ENCODE results near the gene INTS6. TPM values are rescaled to one million over a fixed set of nuclear protein-coding genes. Genes with fewer than 3 reads are reported as not detected.

INTS6 gene
- 10 to 100 TPM; 47.9 to 51.6 TPM for total RNA-seq

GRCh38 chr13:51452361-51453206 lies at the start of gene INTS6:
Gene INTS6 (minus strand): TSS chr13:51453036. CDS start chr13:51452525, 511 bp downstream.
- DNase-seq, result peak; percentile 99
- Mint-ChIP-seq H3K27me3 (no peaks in the 10 kb centered on the region), H3K4me3 (peak within 1 kb of the TSS; percentile 94), H3K27ac (peak within 1 kb of the TSS; percentile 95), H3K9me3 (peaks cover 2% of the 10 kb centered on the region), H3K36me3 (ENCODE audit: low read depth) (peaks cover 57% of the 10 kb centered on the region), H3K4me1 (peaks cover 35% of the 10 kb centered on the region)
- POLR2A ChIA-PET, result interaction anchor here (0.6 to 1.0 kb wide), 13 partner anchors 41 to 1371 kb away, joined by 3 to 8 read pairs (median 3); no protein-coding TSS in a partner anchor
- CTCF ChIA-PET, result interaction anchor here (1.2 kb wide), 1 partner anchor 345 kb away, joined by 4 read pairs; no protein-coding TSS in a partner anchor

GRCh38 chr13:51502153-51502651 lies 49.4 kb upstream of the INTS6 start:
- H3K4me1 Mint-ChIP-seq, result peaks cover 14% of the 10 kb centered on the region
- no peak for DNase-seq
- no peak overlapping the region for H3K4me3 Mint-ChIP-seq
- ChIA-PET POLR2A (no interaction called here), CTCF (interaction anchor here (0.8 to 1.5 kb wide), 2 partner anchors 15 to 18 kb away, joined by 4 to 5 read pairs; no protein-coding TSS in a partner anchor)
- H3K27ac Mint-ChIP-seq, result no peak overlapping the region
- no peaks in the 10 kb centered on the region for H3K9me3 Mint-ChIP-seq
- peaks cover 2% of the 10 kb centered on the region for H3K27me3 Mint-ChIP-seq
- H3K36me3 Mint-ChIP-seq (ENCODE audit: low read depth), result no peaks in the 10 kb centered on the region

DNA sequence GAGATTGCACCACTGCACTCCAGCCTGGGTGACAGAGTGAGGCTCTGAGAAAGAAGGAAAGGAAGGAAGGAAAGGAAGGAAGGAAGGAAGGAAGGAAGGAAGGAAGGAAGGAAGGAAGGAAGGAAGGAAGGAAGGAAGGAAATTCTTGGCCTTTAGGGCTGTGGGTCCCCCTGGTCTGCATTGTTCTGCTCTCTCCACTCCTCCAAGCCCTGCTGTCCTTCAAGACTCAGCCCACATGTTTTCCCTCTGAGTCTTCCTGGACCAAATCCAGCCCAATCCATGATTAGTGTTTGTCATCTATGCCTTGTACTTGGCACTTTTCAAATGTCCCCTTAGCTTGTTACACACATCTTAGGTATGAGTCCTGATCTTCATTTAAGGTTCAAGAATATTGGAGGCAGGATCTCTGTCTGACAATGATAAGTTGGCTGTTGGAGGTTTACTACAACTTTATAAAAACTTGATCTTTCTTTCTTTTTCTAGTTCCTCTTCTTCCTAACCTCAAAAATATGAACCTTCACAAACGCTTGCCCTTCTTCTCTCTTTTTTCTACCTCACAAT lies 48.8 kb upstream of the INTS6 start:
- Mint-ChIP-seq H3K27me3 (peaks cover 2% of the 10 kb centered on the region), H3K36me3 (ENCODE audit: low read depth) (no peaks in the 10 kb centered on the region), H3K4me1 (peaks cover 14% of the 10 kb centered on the region), H3K4me3 (no peak overlapping the region), H3K27ac (no peak overlapping the region), H3K9me3 (no peaks in the 10 kb centered on the region)
- DNase-seq, result no peak
- ChIA-PET POLR2A (no interaction called here), CTCF (interaction anchor here (0.8 to 1.5 kb wide), 2 partner anchors 16 to 18 kb away, joined by 4 to 5 read pairs; no protein-coding TSS in a partner anchor)

DNA sequence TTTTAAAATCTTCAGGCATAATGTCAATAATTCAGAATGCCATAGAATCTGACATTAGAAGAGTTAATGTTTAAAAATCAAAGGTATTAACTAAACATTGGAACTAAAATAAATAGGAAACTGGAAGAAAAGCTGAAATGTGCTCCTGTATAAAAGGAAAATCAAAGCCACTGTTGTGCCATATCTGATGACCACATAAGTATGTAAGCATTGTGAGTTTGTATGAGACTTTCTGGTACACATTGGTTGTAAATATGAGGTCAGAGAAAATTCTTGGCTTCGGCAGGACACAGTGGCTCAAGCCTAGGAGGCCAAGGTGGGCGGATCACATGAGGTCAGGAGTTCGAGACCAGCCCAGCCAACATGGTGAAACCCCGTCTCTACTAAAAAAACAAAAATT lies 48.3 kb upstream of the INTS6 start:
- POLR2A ChIA-PET, result no interaction called here
- CTCF ChIA-PET, result interaction anchor here (1.5 kb wide), 1 partner anchor 19 kb away, joined by 5 read pairs; no protein-coding TSS in a partner anchor

DNA sequence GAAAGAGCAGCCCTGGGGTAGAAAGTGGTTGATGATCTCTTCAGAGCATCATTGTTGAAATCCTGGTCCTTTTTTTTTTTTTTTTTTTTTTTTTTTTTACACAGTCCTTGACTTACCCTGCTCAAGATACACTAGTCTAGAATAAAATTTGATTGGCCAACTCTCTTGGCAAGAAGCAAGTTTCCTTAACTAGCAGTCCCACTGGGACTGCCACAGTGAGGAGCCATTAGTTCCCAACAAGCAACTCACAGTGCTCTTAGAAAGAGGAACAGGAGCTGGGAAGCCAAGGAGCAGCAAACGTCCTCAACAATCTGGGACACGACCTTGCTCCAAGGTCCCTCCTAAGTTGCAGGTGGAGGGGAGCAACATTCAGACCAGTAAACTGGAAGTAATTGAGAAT lies 47.9 kb upstream of the INTS6 start:
- no peak for DNase-seq
- H3K27ac Mint-ChIP-seq, result no peak overlapping the region
- H3K36me3 Mint-ChIP-seq (ENCODE audit: low read depth), result no peaks in the 10 kb centered on the region
- no peak overlapping the region for H3K4me3 Mint-ChIP-seq
- CTCF ChIA-PET, result no interaction called here
- H3K4me1 Mint-ChIP-seq, result peaks cover 14% of the 10 kb centered on the region
- H3K9me3 Mint-ChIP-seq, result no peaks in the 10 kb centered on the region
- POLR2A ChIA-PET, result no interaction called here
- peaks cover 7% of the 10 kb centered on the region for H3K27me3 Mint-ChIP-seq

More for the DNA sequence above, 48.3 kb upstream of the INTS6 start:
- peaks cover 14% of the 10 kb centered on the region for H3K4me1 Mint-ChIP-seq
- H3K27ac Mint-ChIP-seq, result no peak overlapping the region
- no peaks in the 10 kb centered on the region for H3K36me3 Mint-ChIP-seq (ENCODE audit: low read depth)
- H3K4me3 Mint-ChIP-seq, result no peak overlapping the region
- peaks cover 5% of the 10 kb centered on the region for H3K27me3 Mint-ChIP-seq
- DNase-seq, result no peak
- H3K9me3 Mint-ChIP-seq, result no peaks in the 10 kb centered on the region

DNA sequence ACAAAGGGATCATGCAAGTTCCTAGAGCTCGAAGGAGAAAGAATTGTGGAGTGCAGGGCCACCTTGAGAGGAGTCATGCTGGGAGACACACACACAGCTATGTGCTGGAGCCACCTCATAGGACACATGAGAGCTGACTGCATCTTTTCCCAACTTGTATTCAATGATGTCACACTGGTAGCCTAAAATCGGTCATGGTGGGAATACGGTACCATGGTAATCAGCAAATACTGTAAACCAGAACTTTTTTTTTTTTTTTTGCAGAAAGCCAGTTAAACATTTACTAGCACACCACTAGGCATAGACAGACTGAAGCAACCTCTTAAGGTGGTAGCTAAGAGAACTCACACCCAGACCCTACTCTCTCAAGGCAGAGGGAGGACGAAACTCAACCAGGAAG lies 47.0 kb upstream of the INTS6 start:
- Mint-ChIP-seq H3K27me3 (peaks cover 7% of the 10 kb centered on the region), H3K27ac (no peak overlapping the region), H3K9me3 (no peaks in the 10 kb centered on the region), H3K36me3 (ENCODE audit: low read depth) (no peaks in the 10 kb centered on the region), H3K4me1 (peaks cover 14% of the 10 kb centered on the region), H3K4me3 (no peak overlapping the region)
- CTCF ChIA-PET, result interaction anchor here (0.6 to 1.2 kb wide), 3 partner anchors 15 to 1108 kb away, joined by 3 read pairs; no protein-coding TSS in a partner anchor
- DNase-seq, result no peak
- POLR2A ChIA-PET, result interaction anchor here (0.6 kb wide), 1 partner anchor 991 kb away, joined by 3 read pairs; no protein-coding TSS in a partner anchor

- no peaks in the 10 kb centered on the region for H3K36me3 Mint-ChIP-seq (ENCODE audit: low read depth)
- CTCF ChIA-PET, result no interaction called here
- no peaks in the 10 kb centered on the region for H3K4me1 Mint-ChIP-seq
- no peak overlapping the region for H3K27ac Mint-ChIP-seq
- POLR2A ChIA-PET, result no interaction called here
- no peaks in the 10 kb centered on the region for H3K9me3 Mint-ChIP-seq
- H3K4me3 Mint-ChIP-seq, result no peak overlapping the region
- no peak for DNase-seq
- H3K27me3 Mint-ChIP-seq, result peaks cover 11% of the 10 kb centered on the region
These were observed 42.5 kb upstream of the INTS6 start for GRCh38 chr13:51495316-51495715.

GRCh38 chr13:51494156-51494555 lies 41.3 kb upstream of the INTS6 start:
- Mint-ChIP-seq H3K27me3 (peaks cover 11% of the 10 kb centered on the region), H3K4me3 (no peak overlapping the region), H3K9me3 (no peaks in the 10 kb centered on the region), H3K36me3 (ENCODE audit: low read depth) (no peaks in the 10 kb centered on the region), H3K27ac (no peak overlapping the region), H3K4me1 (no peaks in the 10 kb centered on the region)
- DNase-seq, result no peak
- POLR2A ChIA-PET, result no interaction called here
- CTCF ChIA-PET, result no interaction called here

GRCh38 chr13:51488212-51488611 lies 35.4 kb upstream of the INTS6 start:
- ChIA-PET POLR2A (no interaction called here), CTCF (interaction anchor here (0.7 kb wide), 1 partner anchor 310 kb away, joined by 3 read pairs; no protein-coding TSS in a partner anchor)
- no peak for DNase-seq
- Mint-ChIP-seq H3K27me3 (peaks cover 3% of the 10 kb centered on the region), H3K36me3 (ENCODE audit: low read depth) (no peaks in the 10 kb centered on the region), H3K4me1 (no peaks in the 10 kb centered on the region), H3K4me3 (no peak overlapping the region), H3K9me3 (peaks cover 4% of the 10 kb centered on the region), H3K27ac (no peak overlapping the region)

- H3K27me3 Mint-ChIP-seq, result no peaks in the 10 kb centered on the region
- no peak overlapping the region for H3K27ac Mint-ChIP-seq
- no peak for DNase-seq
- no peaks in the 10 kb centered on the region for H3K36me3 Mint-ChIP-seq (ENCODE audit: low read depth)
- H3K4me3 Mint-ChIP-seq, result no peak overlapping the region
- H3K9me3 Mint-ChIP-seq, result peaks cover 4% of the 10 kb centered on the region
- ChIA-PET CTCF (no interaction called here), POLR2A (no interaction called here)
- H3K4me1 Mint-ChIP-seq, result no peaks in the 10 kb centered on the region
These were observed 28.8 kb upstream of the INTS6 start for GRCh38 chr13:51481656-51482055.

DNA sequence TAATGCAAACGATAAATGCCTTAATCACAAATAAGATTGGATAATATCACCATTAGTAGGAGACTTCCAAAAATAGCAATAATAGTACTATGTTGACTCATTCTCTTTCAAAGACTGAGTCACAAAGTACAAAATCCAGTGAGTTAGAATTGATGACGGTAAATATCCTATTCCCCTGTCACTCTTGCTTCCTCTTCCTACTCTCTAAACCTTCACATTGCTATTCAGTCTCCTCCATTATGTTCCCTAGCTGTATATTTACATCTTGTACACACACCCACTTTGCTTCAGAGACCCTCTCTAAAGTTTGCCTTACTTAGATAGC lies 26.3 kb upstream of the INTS6 start:
- no peak overlapping the region for H3K4me3 Mint-ChIP-seq
- ChIA-PET POLR2A (no interaction called here), CTCF (no interaction called here)
- no peak for DNase-seq
- H3K9me3 Mint-ChIP-seq, result peaks cover 4% of the 10 kb centered on the region
- no peak overlapping the region for H3K27ac Mint-ChIP-seq
- H3K36me3 Mint-ChIP-seq (ENCODE audit: low read depth), result no peaks in the 10 kb centered on the region
- H3K4me1 Mint-ChIP-seq, result peaks cover 4% of the 10 kb centered on the region
- no peaks in the 10 kb centered on the region for H3K27me3 Mint-ChIP-seq

DNA sequence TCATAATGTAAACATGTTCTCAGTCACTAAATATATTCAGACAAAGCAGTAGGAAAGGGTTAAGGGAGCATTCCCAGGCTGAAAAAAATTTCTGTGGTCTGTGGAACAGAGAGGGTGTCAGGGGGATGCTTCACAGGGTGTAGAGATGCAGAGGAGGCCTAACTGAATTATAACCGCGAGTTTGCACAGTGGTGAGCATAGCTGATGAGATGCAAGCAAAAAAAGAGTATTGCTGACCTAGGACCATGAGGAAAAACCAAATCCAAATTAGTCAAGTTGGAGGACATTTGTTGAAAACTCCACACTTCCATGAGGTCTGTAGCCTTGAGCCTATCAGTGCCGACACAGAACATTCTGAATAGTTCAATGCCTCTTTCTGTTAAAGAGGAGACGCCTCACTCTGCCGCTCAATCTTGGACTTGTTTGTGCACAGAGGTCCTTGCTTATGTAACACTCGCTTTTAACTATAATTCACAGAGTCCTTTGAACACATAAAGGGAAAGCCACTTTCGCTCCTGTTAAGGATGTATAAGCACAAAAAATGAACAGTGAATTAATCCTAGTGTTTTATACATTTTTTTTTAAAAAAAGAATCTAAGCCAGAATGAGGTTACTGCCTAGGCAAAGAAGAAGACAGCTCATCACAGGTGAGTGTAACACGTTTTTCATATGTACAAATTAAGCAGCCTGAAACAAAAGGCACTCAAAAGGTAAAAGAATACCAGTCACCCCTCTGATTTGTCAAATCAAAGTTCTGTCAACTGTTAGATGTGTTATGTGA lies 25.8 kb upstream of the INTS6 start:
- DNase-seq, result no peak
- H3K9me3 Mint-ChIP-seq, result peaks cover 2% of the 10 kb centered on the region
- no peak overlapping the region for H3K27ac Mint-ChIP-seq
- no peaks in the 10 kb centered on the region for H3K27me3 Mint-ChIP-seq
- no peak overlapping the region for H3K4me3 Mint-ChIP-seq
- CTCF ChIA-PET, result no interaction called here
- H3K4me1 Mint-ChIP-seq, result peaks cover 4% of the 10 kb centered on the region
- H3K36me3 Mint-ChIP-seq (ENCODE audit: low read depth), result no peaks in the 10 kb centered on the region
- POLR2A ChIA-PET, result no interaction called here

Measured in activated CD4-positive, alpha-beta T cell treated with anti-CD3 and anti-CD28 coated beads, Interleukin-2, amount 10 ng/mL, durations not matched to agents 7 days and 5 days (primary cell).